IPS-20b (cell line): ENCODE measurements around the gene UPP1.

Experiments used
- H3K27ac ChIP-seq: one replicate; pipeline ENCODE4 v1.5.1; 2013; ENCODE audit warnings: low read length
- H3K27me3 ChIP-seq: 2 replicates; pipeline ENCODE4 v1.6.1; 2013; ENCODE audit warnings: mild to moderate bottlenecking, low read length, inconsistent platforms; ENCODE audit not compliant: insufficient read depth
- H3K36me3 ChIP-seq: 2 replicates; pipeline ENCODE4 v1.6.1; 2013; ENCODE audit warnings: low read depth, mild to moderate bottlenecking, inconsistent platforms, low read length, moderate library complexity; ENCODE audit not compliant: insufficient read depth
- H3K4me1 ChIP-seq: 2 replicates; pipeline ENCODE4 v1.6.1; 2013; ENCODE audit warnings: mild to moderate bottlenecking, control low read depth, inconsistent platforms, low read length, moderate library complexity; ENCODE audit not compliant: insufficient read depth
- H3K4me3 ChIP-seq: 2 replicates; pipeline ENCODE4 v1.5.1; 2013; ENCODE audit warnings: mild to moderate bottlenecking, low read length, inconsistent platforms
- H3K9ac ChIP-seq: 2 replicates; pipeline ENCODE4 v1.6.1; 2013; ENCODE audit warnings: low read depth, mild to moderate bottlenecking, inconsistent platforms, low read length, moderate library complexity
- H3K9me3 ChIP-seq: 2 replicates; pipeline ENCODE4 v1.6.1; 2013; ENCODE audit warnings: mild to moderate bottlenecking, low read depth, low read length, inconsistent platforms; ENCODE audit not compliant: insufficient read depth

UPP1 gene

DNA sequence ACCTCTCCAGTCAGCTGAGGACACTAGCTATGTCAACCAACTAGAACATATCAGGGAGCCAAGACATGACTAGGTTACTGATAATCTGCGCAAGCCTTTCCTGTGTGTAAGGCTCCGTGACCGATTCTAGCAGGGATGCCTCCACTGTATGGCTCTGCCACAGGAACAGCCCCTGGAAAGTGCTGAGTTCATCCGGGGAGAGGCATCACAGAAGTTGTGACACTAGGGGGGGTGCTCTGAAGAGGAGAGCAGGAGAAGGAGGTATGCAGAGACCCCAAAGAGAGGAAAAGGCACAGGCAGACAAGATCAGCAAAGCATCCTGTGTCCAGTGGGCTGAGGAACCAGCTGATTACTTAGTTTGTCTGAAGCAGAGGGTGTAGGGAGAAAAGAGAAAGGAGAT, 13.5 kb downstream of the UPP1 start:
- Histone ChIP-seq H3K4me1 (no peaks in the 10 kb centered on the region), H3K36me3 (peaks cover 94% of the 10 kb centered on the region), H3K4me3 (no peak overlapping the region), H3K27me3 (no peaks in the 10 kb centered on the region), H3K9ac (no peak overlapping the region), H3K9me3 (no peaks in the 10 kb centered on the region), H3K27ac (no peak overlapping the region)

DNA sequence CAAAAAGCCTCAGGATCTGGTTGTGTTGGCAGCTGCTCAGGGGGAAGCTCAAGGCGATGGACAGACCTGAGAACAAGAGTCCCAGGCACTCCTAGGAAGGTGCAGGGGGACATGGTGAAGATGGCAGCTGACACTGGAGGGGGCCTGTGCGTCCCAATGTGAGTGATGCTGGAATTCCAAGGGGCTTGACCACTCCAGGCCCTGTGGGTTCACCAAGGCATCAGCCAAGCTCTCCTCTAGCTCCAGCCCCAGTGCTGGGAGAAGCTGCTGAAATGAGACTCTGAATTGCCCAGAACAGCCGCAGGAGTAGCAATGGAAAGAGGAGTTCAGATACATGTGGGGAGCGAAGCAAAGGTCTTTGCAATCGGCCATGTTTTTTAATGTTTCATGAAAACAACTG, 16.0 kb downstream of the UPP1 start:
- Histone ChIP-seq H3K27me3 (no peaks in the 10 kb centered on the region), H3K27ac (no peak overlapping the region), H3K4me3 (no peak overlapping the region), H3K9me3 (no peaks in the 10 kb centered on the region), H3K36me3 (peaks cover 88% of the 10 kb centered on the region), H3K4me1 (no peaks in the 10 kb centered on the region), H3K9ac (no peak overlapping the region)

- H3K27ac ChIP-seq = no peak overlapping the region
These were observed 18.0 kb downstream of the UPP1 start for GRCh38 chr7:48106906-48107659.

DNA sequence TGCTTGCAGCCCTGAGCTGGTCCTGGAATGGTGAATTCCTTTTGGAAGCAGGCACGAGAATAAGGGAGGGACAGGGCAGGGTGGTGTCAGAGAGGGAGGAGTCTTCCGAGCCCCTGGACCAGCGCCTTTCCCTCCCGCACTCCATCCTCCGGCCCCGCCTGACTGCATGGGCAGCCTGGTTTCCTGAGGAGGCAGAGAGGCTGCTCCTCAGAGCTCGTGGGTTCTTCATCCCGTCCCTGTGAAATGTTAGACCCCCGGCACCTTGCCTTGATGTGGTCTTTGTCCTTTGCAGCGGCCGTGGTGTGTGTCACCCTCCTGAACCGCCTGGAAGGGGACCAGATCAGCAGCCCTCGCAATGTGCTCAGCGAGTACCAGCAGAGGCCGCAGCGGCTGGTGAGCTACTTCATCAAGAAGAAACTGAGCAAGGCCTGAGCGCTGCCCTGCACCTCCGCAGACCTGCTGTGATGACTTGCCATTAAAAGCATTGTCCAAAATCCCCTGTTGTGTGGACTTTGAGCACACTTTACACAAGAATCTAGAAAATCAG, 18.9 kb downstream of the UPP1 start:
- Histone ChIP-seq H3K4me3 (no peak overlapping the region), H3K36me3 (peaks cover 62% of the 10 kb centered on the region), H3K27me3 (no peaks in the 10 kb centered on the region), H3K27ac (no peak overlapping the region), H3K9ac (no peak overlapping the region), H3K9me3 (no peaks in the 10 kb centered on the region), H3K4me1 (no peaks in the 10 kb centered on the region; the same call in 1 of the 2 replicates)

More at GRCh38 chr7:48106906-48107659, 18.0 kb downstream of the UPP1 start:
- Histone ChIP-seq H3K9me3 (no peaks in the 10 kb centered on the region), H3K36me3 (peaks cover 71% of the 10 kb centered on the region), H3K9ac (no peak overlapping the region), H3K4me3 (no peak overlapping the region), H3K4me1 (no peaks in the 10 kb centered on the region; the same call in 1 of the 2 replicates), H3K27me3 (no peaks in the 10 kb centered on the region)

GRCh38 chr7:48108959-48109847, 20.1 kb downstream of the UPP1 start:
- no peak overlapping the region for H3K4me3 ChIP-seq
- no peak overlapping the region for H3K27ac ChIP-seq
- no peaks in the 10 kb centered on the region for H3K9me3 ChIP-seq
- peaks cover 50% of the 10 kb centered on the region for H3K36me3 ChIP-seq
- H3K27me3 ChIP-seq = no peaks in the 10 kb centered on the region
- H3K4me1 ChIP-seq = no peaks in the 10 kb centered on the region; the same call in 1 of the 2 replicates
- no peak overlapping the region for H3K9ac ChIP-seq

- Histone ChIP-seq H3K4me1 (no peaks in the 10 kb centered on the region; the same call in 1 of the 2 replicates), H3K27me3 (no peaks in the 10 kb centered on the region), H3K9me3 (no peaks in the 10 kb centered on the region), H3K4me3 (no peak overlapping the region), H3K9ac (no peak overlapping the region), H3K27ac (no peak overlapping the region), H3K36me3 (peaks cover 42% of the 10 kb centered on the region)
These were observed 21.0 kb downstream of the UPP1 start for GRCh38 chr7:48109848-48110663.

- no peaks in the 10 kb centered on the region; the same call in 1 of the 2 replicates for H3K4me1 ChIP-seq
- H3K4me3 ChIP-seq = no peak overlapping the region
- no peak overlapping the region for H3K9ac ChIP-seq
- H3K27ac ChIP-seq = no peak overlapping the region
- H3K36me3 ChIP-seq = peaks cover 33% of the 10 kb centered on the region
- H3K27me3 ChIP-seq = no peaks in the 10 kb centered on the region
- H3K9me3 ChIP-seq = no peaks in the 10 kb centered on the region
These were observed 21.8 kb downstream of the UPP1 start for GRCh38 chr7:48110868-48111267.

DNA sequence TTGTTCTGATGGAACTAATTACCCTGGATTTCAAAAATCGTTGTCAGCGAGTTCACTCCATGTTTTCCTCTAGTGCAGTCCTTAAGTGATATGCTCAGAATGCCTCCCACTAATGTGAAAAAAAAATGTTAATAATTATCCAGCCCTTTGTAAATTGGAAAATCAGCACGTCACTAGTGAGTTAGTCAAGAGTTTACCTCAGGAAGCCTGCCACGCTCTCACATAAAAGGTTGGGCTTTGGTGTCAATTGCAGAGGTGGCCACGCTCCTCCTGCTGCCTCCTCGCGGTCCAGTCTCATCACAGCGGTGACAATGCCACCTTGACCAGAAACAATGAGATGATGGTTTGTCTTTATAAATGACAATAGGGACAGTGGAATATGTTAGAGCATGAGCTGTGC, 22.5 kb downstream of the UPP1 start:
- no peak overlapping the region for H3K9ac ChIP-seq
- H3K4me1 ChIP-seq = no peaks in the 10 kb centered on the region; the same call in 1 of the 2 replicates
- peaks cover 28% of the 10 kb centered on the region for H3K36me3 ChIP-seq
- H3K27me3 ChIP-seq = no peaks in the 10 kb centered on the region
- H3K9me3 ChIP-seq = no peaks in the 10 kb centered on the region
- H3K4me3 ChIP-seq = no peak overlapping the region
- H3K27ac ChIP-seq = no peak overlapping the region

DNA sequence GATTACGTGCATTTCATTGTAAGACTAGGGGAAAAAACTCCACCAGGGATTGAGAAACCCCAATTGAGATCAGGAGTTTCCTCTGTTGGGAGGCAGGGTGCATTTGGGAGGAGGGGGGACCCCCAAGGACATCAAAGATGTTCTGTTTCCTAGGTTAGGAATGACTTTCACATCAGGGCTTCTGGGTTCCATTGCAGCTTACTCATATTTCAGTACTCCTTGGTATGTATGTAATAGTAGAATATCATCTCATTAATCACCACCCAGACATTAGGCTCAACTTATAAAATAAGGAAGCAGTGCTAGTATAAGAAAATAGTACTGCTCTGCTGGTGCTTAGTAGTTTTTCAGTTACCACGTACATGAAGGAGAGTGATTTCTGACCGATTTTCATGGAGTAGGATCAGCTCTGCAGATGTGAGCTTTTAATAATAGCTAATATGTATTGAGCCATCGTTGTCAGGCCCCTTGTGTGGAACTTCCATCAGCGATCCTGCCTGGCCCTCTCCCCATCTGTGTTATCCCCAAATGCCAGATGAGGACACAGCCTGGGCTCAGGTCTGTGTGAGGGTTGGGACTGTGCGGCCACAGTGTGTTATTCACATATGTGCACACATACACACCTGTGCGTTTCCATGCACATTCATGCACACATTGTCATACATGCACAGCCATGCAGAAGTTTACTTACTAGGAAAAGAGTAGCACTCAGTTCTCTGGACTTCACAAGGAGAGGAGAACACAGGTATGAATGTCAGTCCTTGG, 23.5 kb downstream of the UPP1 start:
- Histone ChIP-seq H3K9me3 (no peaks in the 10 kb centered on the region), H3K36me3 (peaks cover 18% of the 10 kb centered on the region), H3K27ac (no peak overlapping the region), H3K9ac (no peak overlapping the region), H3K27me3 (no peaks in the 10 kb centered on the region), H3K4me3 (no peak overlapping the region), H3K4me1 (no peaks in the 10 kb centered on the region; the same call in 1 of the 2 replicates)

DNA sequence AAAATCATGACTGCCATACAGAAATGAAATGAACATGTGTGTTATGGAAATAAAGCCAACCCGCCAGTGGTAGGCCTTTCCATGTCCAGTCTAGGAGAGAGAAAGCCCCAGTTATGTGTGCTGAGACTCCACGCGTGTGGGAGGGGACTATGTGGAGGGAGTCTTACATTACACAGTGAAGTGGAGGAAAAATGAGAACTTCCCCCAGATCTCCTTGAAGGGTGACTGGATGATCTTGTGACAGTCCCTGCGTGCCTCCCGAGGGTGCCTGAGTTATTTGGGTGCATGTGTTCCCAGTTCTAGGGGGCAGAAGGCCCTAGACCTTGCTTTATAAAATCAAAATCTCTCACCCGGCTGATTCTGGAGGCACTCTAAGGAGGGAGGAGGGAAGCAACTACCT, 24.2 kb downstream of the UPP1 start:
- H3K9ac ChIP-seq = no peak overlapping the region
- H3K27me3 ChIP-seq = no peaks in the 10 kb centered on the region
- H3K4me1 ChIP-seq = no peaks in the 10 kb centered on the region; the same call in 1 of the 2 replicates
- H3K27ac ChIP-seq = no peak overlapping the region
- no peaks in the 10 kb centered on the region for H3K9me3 ChIP-seq
- H3K36me3 ChIP-seq = peaks cover 11% of the 10 kb centered on the region
- H3K4me3 ChIP-seq = no peak overlapping the region
